ENCODE measurements around the gene RGP1.

Gene RGP1, protein sequence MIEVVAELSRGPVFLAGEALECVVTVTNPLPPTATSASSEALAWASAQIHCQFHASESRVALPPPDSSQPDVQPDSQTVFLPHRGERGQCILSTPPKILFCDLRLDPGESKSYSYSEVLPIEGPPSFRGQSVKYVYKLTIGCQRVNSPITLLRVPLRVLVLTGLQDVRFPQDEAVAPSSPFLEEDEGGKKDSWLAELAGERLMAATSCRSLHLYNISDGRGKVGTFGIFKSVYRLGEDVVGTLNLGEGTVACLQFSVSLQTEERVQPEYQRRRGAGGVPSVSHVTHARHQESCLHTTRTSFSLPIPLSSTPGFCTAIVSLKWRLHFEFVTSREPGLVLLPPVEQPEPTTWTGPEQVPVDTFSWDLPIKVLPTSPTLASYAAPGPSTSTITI

GRCh38 chr9:35748858-35749514, at the start of gene RGP1, which contains the start of gene GBA2:
RGP1 (plus strand) TSS chr9:35749287; CDS start chr9:35749756, 469 bp downstream.
GBA2 (minus strand) TSS chr9:35749228; CDS start chr9:35748704, 524 bp downstream.
- no peak for DNase-seq (ENCODE audit: low read depth)
- TF ChIP-seq CTCF (IDR thresholded peaks at IDR 0.05; ENCODE audit: low read depth, low read length, missing control alignments) = no peak
- H3K4me3 ChIP-seq (ENCODE audit: low read depth, low read length) = peak within 1 kb of the TSS; percentile 90

- H3K4me3 ChIP-seq (ENCODE audit: low read depth, low read length) = no peak overlapping the region
- TF ChIP-seq CTCF (IDR thresholded peaks at IDR 0.05; ENCODE audit: low read depth, low read length, missing control alignments) = no peak
- no peak for DNase-seq (ENCODE audit: low read depth)
Measured at GRCh38 chr9:35700031-35700430, 49.1 kb upstream of the RGP1 start.

- TF ChIP-seq CTCF (IDR thresholded peaks at IDR 0.05; ENCODE audit: low read depth, low read length, missing control alignments) = no peak
- no peak for DNase-seq (ENCODE audit: low read depth)
- H3K4me3 ChIP-seq (ENCODE audit: low read depth, low read length) = no peak overlapping the region
Measured at GRCh38 chr9:35700942-35701341, 48.1 kb upstream of the RGP1 start.

GRCh38 chr9:35702696-35703095, 46.4 kb upstream of the RGP1 start:
- no peak overlapping the region for H3K4me3 ChIP-seq (ENCODE audit: low read depth, low read length)
- DNase-seq (ENCODE audit: low read depth) = no peak
- TF ChIP-seq CTCF (IDR thresholded peaks at IDR 0.05; ENCODE audit: low read depth, low read length, missing control alignments) = no peak

DNA sequence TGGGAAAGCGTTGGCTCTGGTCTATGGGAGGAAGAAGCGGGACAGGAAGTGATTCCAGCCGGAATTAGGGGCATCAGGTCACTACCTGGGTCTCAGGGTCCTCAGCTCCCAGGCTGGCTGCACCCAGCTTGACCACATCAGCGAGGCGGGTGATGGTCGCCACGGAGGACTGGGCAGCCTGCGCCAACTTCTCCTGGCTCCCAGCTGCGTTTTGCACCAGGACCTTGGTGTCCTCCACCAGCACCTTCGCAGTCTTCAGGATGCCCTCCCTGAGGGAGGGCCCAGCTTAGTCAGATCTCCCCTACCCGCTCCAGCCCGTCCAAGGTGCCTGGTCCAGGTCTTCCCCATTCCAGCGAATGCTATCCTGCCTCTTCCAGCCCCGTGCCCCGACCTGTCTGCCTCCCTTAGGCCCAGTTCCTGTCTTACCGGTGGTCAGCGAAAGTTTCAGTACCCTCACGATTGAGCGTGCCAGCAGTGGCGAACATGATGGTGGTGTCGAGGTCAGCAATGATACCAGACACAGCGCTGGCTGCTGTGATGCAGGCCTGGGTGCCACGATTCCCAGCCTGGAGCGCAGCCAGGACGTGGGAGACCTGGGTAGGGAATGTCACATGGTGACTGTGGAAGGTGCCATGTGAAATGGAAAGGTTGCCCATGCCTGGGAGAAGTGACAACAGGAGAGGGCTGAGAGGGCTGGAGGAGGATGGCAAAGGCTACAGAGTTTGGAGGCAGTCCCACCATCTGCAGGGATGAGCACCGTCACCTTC, 45.0 kb upstream of the RGP1 start:
- DNase-seq (ENCODE audit: low read depth) = no peak
- TF ChIP-seq CTCF (IDR thresholded peaks at IDR 0.05; ENCODE audit: low read depth, low read length, missing control alignments) = no peak
- H3K4me3 ChIP-seq (ENCODE audit: low read depth, low read length) = no peak overlapping the region

GRCh38 chr9:35705372-35705771, 43.7 kb upstream of the RGP1 start:
- TF ChIP-seq CTCF (IDR thresholded peaks at IDR 0.05; ENCODE audit: low read depth, low read length, missing control alignments) = no peak
- DNase-seq (ENCODE audit: low read depth) = no peak
- no peak overlapping the region for H3K4me3 ChIP-seq (ENCODE audit: low read depth, low read length)

Data from GM12864 (cell line).